ENCODE data around the gene SLC1A3.
"Not testable (repeated sequence)": the region's sequence is repeated elsewhere in the genome, so short reads cannot be mapped to it uniquely, and the experiment has no call there.

SLC1A3 gene

DNA sequence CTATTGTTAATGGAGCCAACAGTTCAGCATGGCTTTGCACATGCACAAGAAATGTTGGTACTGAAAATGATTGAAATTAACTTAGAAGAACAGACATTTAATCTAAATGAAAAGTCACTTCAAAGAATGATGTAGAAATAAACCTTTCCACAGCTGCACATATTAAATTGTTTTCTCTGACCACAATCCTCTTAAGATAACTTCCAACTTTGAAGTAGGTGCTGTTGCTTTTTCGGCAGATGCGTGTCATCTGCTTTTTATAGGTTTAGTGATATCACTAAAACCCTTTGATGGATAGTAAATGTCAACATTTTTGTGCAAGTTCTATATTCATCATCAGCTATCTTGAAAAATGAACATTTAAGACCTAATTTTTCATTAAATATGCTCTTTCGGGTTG lies 25.3 kb upstream of the SLC1A3 start:
- no peaks in the 10 kb centered on the region for H3K4me1 ChIP-seq (ENCODE audit: control insufficient read depth, insufficient read depth, low read length)

DNA sequence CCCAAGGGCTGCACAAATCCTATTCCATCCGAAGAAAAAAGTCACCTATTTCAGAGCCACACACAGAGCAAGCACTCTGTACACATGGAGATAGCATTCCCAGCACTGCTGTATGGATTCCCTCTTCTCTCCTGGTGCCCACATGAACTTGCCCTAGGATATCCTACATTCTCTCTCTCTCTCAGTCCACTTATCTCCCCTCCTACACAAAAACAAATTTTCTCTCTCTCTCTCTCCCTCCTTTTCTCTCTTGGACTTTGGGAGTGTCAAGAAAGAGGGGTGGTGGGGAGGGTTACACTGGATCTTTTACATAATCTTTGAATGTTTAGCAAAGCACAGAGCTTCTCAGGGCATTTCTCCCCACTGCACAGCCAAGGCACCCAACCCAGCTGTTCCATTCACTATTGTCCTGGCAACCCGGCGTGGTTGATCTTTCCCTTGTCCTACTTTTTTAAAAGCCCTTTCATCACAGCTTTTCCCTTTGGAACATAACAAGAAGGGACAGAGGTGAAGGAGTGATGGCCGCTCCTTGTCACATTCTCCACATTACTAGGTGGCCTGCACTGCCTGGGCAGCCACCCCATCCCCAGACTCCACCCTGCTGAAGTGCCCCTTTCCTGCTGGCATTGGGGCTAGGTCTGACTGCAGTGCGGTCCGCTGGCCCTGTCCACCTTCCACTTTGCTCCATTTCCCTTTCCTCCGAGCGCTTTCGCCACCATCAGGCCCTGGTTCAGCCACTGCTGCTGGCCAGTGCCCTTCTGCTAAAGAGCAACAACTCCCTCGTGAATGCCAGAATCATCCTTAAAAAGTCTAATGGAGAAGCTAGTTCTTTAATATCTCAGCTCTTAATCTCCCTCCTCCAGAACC lies 22.2 kb upstream of the SLC1A3 start:
- no peak overlapping the region for H3K9ac ChIP-seq (ENCODE audit: low read length in 2 of 2)
- H3K36me3 ChIP-seq (ENCODE audit: control insufficient read depth in 2 of 2, insufficient read depth in 2 of 2, low read length in 2 of 2): no peaks in the 10 kb centered on the region
- no peaks in the 10 kb centered on the region for H3K27me3 ChIP-seq (ENCODE audit: control insufficient read depth in 1 of 2, insufficient read depth in 2 of 2, low read length in 2 of 2)
- H3K4me3 ChIP-seq (ENCODE audit: low read length in 2 of 2): no peak overlapping the region
- no peaks in the 10 kb centered on the region for H3K9me3 ChIP-seq (ENCODE audit: control insufficient read depth in 2 of 2, low read length in 2 of 2)
- H3K4me1 ChIP-seq (ENCODE audit: control insufficient read depth, insufficient read depth, low read length): no peaks in the 10 kb centered on the region
- H3K27ac ChIP-seq (ENCODE audit: low read length): no peak overlapping the region

More for the DNA sequence above, 25.3 kb upstream of the SLC1A3 start:
- H3K27ac ChIP-seq (ENCODE audit: low read length): no peak overlapping the region
- no peaks in the 10 kb centered on the region for H3K9me3 ChIP-seq (ENCODE audit: control insufficient read depth in 2 of 2, low read length in 2 of 2)
- H3K4me3 ChIP-seq (ENCODE audit: low read length in 2 of 2): no peak overlapping the region
- no peaks in the 10 kb centered on the region for H3K27me3 ChIP-seq (ENCODE audit: control insufficient read depth in 1 of 2, insufficient read depth in 2 of 2, low read length in 2 of 2)
- no peaks in the 10 kb centered on the region for H3K36me3 ChIP-seq (ENCODE audit: control insufficient read depth in 2 of 2, insufficient read depth in 2 of 2, low read length in 2 of 2)
- no peak overlapping the region for H3K9ac ChIP-seq (ENCODE audit: low read length in 2 of 2)

DNA sequence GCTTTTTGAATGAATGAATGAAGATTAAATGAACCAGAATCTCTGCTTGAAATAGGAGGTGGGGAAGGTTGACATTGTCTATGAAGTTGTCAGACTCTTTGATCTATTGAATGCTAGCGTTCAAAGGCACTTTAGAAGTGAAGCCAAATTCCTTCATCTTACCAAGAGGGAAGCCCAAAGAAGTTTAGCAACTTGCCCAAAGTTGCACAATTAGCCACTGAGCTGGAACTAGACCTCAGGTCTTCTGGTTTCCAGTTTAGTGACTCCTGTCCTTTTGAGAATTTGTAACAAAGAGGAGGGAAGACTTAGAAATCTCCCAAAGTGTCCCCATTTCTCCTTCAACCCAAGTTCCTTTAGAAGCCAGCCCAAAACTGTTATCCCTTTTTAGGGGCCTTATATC lies 20.7 kb upstream of the SLC1A3 start:
- Histone ChIP-seq H3K27ac (ENCODE audit: low read length) (no peak overlapping the region), H3K9ac (ENCODE audit: low read length in 2 of 2) (no peak overlapping the region), H3K4me1 (ENCODE audit: control insufficient read depth, insufficient read depth, low read length) (no peaks in the 10 kb centered on the region), H3K36me3 (ENCODE audit: control insufficient read depth in 2 of 2, insufficient read depth in 2 of 2, low read length in 2 of 2) (no peaks in the 10 kb centered on the region), H3K4me3 (ENCODE audit: low read length in 2 of 2) (no peak overlapping the region), H3K9me3 (ENCODE audit: control insufficient read depth in 2 of 2, low read length in 2 of 2) (no peaks in the 10 kb centered on the region), H3K27me3 (ENCODE audit: control insufficient read depth in 1 of 2, insufficient read depth in 2 of 2, low read length in 2 of 2) (no peaks in the 10 kb centered on the region)

DNA sequence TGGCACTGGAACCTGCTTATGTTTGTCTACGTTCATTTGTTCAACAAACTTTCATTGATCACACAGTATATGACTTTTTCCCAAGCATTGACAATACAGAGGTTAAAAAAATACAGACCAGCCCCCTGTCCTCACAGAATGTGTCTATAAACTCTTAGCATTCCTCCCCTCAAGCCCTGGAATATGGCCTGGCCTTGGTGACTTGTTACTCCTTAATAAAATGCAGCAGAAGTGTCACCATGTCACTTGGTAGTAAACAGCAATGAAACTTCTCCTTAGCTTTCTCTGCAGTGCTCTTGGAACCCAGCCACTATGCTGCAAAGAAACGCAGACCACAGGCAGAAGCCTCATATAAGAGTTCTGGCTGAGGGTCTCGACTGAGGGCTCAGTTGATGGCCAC lies 19.1 kb upstream of the SLC1A3 start:
- H3K9me3 ChIP-seq (ENCODE audit: control insufficient read depth in 2 of 2, low read length in 2 of 2): no peaks in the 10 kb centered on the region
- no peak overlapping the region for H3K27ac ChIP-seq (ENCODE audit: low read length)
- no peaks in the 10 kb centered on the region for H3K27me3 ChIP-seq (ENCODE audit: control insufficient read depth in 1 of 2, insufficient read depth in 2 of 2, low read length in 2 of 2)
- no peak overlapping the region for H3K9ac ChIP-seq (ENCODE audit: low read length in 2 of 2)
- no peaks in the 10 kb centered on the region for H3K4me1 ChIP-seq (ENCODE audit: control insufficient read depth, insufficient read depth, low read length)
- H3K36me3 ChIP-seq (ENCODE audit: control insufficient read depth in 2 of 2, insufficient read depth in 2 of 2, low read length in 2 of 2): no peaks in the 10 kb centered on the region
- H3K4me3 ChIP-seq (ENCODE audit: low read length in 2 of 2): no peak overlapping the region

DNA sequence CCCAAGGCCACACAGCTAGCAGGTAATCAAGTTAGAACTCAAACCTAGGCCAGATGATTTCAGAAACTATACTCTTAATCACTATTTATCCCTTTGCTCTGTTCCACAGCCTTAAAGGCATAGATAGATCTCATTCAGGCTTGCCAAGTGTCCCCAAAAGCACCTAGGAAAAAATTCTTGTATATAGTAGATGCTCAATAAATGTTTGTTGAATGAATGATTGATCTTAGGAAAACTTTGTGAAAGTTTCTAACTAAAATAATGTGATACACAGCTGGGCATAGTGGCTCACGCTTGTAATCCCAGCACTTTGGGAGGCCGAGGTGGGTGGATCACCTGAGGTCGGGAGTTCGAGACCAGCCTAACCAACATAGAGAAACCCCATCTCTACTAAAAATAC lies 16.7 kb upstream of the SLC1A3 start:
- not testable (repeated sequence) for H3K27me3 ChIP-seq (ENCODE audit: control insufficient read depth in 1 of 2, insufficient read depth in 2 of 2, low read length in 2 of 2); H3K27ac ChIP-seq (ENCODE audit: low read length); H3K9ac ChIP-seq (ENCODE audit: low read length in 2 of 2); H3K4me1 ChIP-seq (ENCODE audit: control insufficient read depth, insufficient read depth, low read length); H3K36me3 ChIP-seq (ENCODE audit: control insufficient read depth in 2 of 2, insufficient read depth in 2 of 2, low read length in 2 of 2); H3K4me3 ChIP-seq (ENCODE audit: low read length in 2 of 2); H3K9me3 ChIP-seq (ENCODE audit: control insufficient read depth in 2 of 2, low read length in 2 of 2)

DNA sequence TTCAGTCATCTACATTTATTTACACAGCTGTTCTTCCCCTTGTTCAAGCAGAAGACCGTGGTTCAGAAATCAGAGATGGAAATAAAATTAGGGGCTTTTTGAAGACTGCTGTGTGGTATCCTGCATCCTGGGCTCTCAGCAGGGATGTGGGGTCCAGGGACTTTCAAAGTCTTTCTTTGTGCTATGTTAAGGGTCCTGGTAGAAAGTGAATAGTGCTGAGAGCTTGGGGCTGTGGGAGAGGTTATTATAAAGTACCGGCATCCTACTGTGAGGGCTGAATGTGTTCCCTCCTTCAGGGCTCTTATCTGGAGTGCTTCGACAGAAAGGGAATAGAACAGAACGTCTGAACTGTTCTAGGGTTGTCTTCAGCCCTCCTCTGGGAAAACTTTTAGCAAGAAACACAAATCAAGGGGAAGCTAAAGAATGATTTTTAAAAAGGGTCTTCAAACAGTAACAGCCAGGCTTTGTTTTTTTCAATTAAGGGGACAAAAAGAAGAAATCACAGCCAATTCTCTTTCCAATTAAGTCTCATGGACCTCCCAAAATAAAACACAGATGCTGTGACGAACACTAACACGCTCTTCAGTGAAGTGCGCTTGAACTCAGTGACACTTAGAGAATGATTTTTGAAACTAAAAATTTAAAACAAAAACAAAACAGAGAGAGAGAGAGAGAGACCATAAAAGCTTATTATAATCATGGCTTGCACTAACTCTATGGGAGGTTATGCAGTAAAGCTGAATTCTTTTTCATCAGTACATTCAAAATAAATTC lies 15.7 kb upstream of the SLC1A3 start:
- H3K36me3 ChIP-seq (ENCODE audit: control insufficient read depth in 2 of 2, insufficient read depth in 2 of 2, low read length in 2 of 2): no peaks in the 10 kb centered on the region
- H3K27ac ChIP-seq (ENCODE audit: low read length): no peak overlapping the region
- H3K4me1 ChIP-seq (ENCODE audit: control insufficient read depth, insufficient read depth, low read length): no peaks in the 10 kb centered on the region
- no peaks in the 10 kb centered on the region for H3K27me3 ChIP-seq (ENCODE audit: control insufficient read depth in 1 of 2, insufficient read depth in 2 of 2, low read length in 2 of 2)
- H3K9me3 ChIP-seq (ENCODE audit: control insufficient read depth in 2 of 2, low read length in 2 of 2): no peaks in the 10 kb centered on the region
- no peak overlapping the region for H3K9ac ChIP-seq (ENCODE audit: low read length in 2 of 2)
- no peak overlapping the region for H3K4me3 ChIP-seq (ENCODE audit: low read length in 2 of 2)

DNA sequence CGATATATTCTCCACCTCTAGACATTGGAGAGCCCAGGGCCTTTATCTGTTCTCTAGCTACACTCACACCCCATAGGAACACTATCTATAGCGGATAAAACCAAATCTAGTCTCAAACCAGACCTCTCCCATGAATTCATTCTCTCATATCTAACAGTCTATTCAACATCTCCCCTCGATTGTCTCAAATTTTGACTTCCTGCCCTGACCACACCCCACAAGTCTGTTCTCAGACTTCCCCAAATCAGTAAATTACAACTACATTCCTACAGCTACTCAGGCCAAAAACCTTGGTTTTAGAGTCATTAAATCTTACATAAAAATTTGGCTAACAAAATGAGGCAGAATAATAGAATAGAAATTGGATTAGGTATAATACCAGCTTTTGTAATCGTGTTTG lies 12.5 kb upstream of the SLC1A3 start:
- no peaks in the 10 kb centered on the region for H3K36me3 ChIP-seq (ENCODE audit: control insufficient read depth in 2 of 2, insufficient read depth in 2 of 2, low read length in 2 of 2)
- no peak overlapping the region for H3K27ac ChIP-seq (ENCODE audit: low read length)
- H3K27me3 ChIP-seq (ENCODE audit: control insufficient read depth in 1 of 2, insufficient read depth in 2 of 2, low read length in 2 of 2): no peaks in the 10 kb centered on the region
- no peak overlapping the region for H3K9ac ChIP-seq (ENCODE audit: low read length in 2 of 2)
- H3K4me1 ChIP-seq (ENCODE audit: control insufficient read depth, insufficient read depth, low read length): no peaks in the 10 kb centered on the region
- H3K9me3 ChIP-seq (ENCODE audit: control insufficient read depth in 2 of 2, low read length in 2 of 2): no peaks in the 10 kb centered on the region
- H3K4me3 ChIP-seq (ENCODE audit: low read length in 2 of 2): no peak overlapping the region

DNA sequence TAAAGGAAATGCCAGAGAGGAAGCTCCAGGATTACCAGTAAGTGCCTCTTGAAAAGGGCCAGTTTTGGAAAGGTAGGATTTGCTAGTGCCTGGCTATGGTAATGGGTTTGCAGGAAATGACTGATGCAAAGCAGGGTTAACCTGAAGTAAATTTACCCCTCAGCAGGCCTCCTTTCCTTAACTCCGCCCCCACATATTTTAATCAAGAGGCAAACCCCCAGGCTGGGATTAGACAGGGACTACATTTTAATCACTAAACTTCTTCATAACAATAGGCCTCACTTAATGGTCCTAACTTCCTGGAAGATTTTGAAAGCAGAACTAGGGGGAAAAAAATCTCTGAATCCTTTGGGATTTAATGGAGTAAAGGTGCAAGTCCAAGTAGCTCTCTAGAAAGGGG lies 10.2 kb upstream of the SLC1A3 start:
- Histone ChIP-seq H3K4me1 (ENCODE audit: control insufficient read depth, insufficient read depth, low read length) (peaks cover 1% of the 10 kb centered on the region), H3K27me3 (ENCODE audit: control insufficient read depth in 1 of 2, insufficient read depth in 2 of 2, low read length in 2 of 2) (no peaks in the 10 kb centered on the region), H3K27ac (ENCODE audit: low read length) (no peak overlapping the region)

DNA sequence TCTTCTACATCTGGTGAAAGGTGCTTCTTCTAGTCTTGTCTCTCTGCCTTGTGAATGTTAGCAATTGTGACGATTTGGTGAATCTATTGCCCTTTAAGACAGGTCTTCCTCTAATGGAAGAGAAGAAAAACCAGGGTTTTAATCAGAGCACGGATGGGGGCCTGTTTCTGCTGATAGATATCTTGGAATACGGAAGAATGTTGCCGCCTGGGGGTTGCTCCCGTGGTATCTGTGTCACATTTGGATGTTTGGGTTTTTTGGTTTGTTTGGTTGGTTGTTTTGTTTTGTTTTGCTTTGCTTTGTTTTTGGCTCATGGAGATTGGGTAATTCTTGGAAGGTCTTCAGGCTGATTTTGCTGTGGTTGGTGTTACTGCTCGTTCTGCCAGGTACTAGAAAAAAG lies 9.7 kb upstream of the SLC1A3 start:
- Histone ChIP-seq H3K4me3 (ENCODE audit: low read length in 2 of 2) (no peak overlapping the region), H3K36me3 (ENCODE audit: control insufficient read depth in 2 of 2, insufficient read depth in 2 of 2, low read length in 2 of 2) (no peaks in the 10 kb centered on the region), H3K9ac (ENCODE audit: low read length in 2 of 2) (no peak overlapping the region), H3K27ac (ENCODE audit: low read length) (no peak overlapping the region), H3K9me3 (ENCODE audit: control insufficient read depth in 2 of 2, low read length in 2 of 2) (no peaks in the 10 kb centered on the region), H3K4me1 (ENCODE audit: control insufficient read depth, insufficient read depth, low read length) (peaks cover 6% of the 10 kb centered on the region), H3K27me3 (ENCODE audit: control insufficient read depth in 1 of 2, insufficient read depth in 2 of 2, low read length in 2 of 2) (no peaks in the 10 kb centered on the region)

More for the DNA sequence above, 10.2 kb upstream of the SLC1A3 start:
- H3K9me3 ChIP-seq (ENCODE audit: control insufficient read depth in 2 of 2, low read length in 2 of 2): no peaks in the 10 kb centered on the region
- H3K9ac ChIP-seq (ENCODE audit: low read length in 2 of 2): no peak overlapping the region
- no peak overlapping the region for H3K4me3 ChIP-seq (ENCODE audit: low read length in 2 of 2)
- H3K36me3 ChIP-seq (ENCODE audit: control insufficient read depth in 2 of 2, insufficient read depth in 2 of 2, low read length in 2 of 2): no peaks in the 10 kb centered on the region

DNA sequence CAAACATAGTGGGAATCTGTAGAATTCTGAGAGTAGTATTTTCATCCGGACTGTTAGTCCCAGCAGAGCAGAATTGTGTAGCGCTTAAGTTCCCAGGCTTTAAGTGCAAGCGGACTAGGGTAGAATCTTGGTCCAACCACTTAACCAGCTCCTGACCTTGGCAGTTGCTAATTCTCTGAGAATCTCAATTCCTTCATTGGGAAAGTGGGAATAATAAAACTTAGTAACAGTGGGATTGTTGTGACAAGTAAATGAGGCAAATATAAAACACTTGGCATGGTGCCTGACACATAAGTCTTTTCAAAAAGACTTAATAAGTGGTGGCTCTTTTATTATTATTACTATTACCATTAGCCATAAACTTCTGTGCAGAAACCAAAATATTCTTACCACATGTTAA lies 8.4 kb upstream of the SLC1A3 start:
- Histone ChIP-seq H3K9ac (ENCODE audit: low read length in 2 of 2) (no peak overlapping the region), H3K27me3 (ENCODE audit: control insufficient read depth in 1 of 2, insufficient read depth in 2 of 2, low read length in 2 of 2) (peaks cover 0 to under 1% of the 10 kb centered on the region in 2 donors), H3K9me3 (ENCODE audit: control insufficient read depth in 2 of 2, low read length in 2 of 2) (no peaks in the 10 kb centered on the region), H3K4me1 (ENCODE audit: control insufficient read depth, insufficient read depth, low read length) (peaks cover 8% of the 10 kb centered on the region), H3K36me3 (ENCODE audit: control insufficient read depth in 2 of 2, insufficient read depth in 2 of 2, low read length in 2 of 2) (no peaks in the 10 kb centered on the region), H3K27ac (ENCODE audit: low read length) (no peak overlapping the region), H3K4me3 (ENCODE audit: low read length in 2 of 2) (no peak overlapping the region)
